Endothelial cell of umbilical vein (primary cell): Measurements from ENCODE around the gene OR2AE1. TPM values are rescaled to one million over a fixed set of nuclear protein-coding genes. Genes with fewer than 3 reads are reported as not detected.

Experiments used
- BruUV-seq: library from RNA; stranded (reverse); fragments of 400-500 nt; replicated peaks from 2 replicates; lab custom pipeline; 2021; lab: Mats Ljungman, UMichigan
- CTCF ChIA-PET: fragments of 300-600, 350-600 bp; sonication (Branson Sonifier 250); formaldehyde crosslinking; loops from one replicate; lab custom pipeline; 2021; ENCODE audit warnings: antibody characterized with exemption, inconsistent platforms; lab: Charles Lee
- POLR2A ChIA-PET: fragments of 300-600, 350-600 bp; sonication (Branson Sonifier 250); formaldehyde crosslinking; loops from one replicate; lab custom pipeline; 2021; ENCODE audit warnings: antibody characterized with exemption, inconsistent platforms; lab: Charles Lee
- DNase-seq: peaks from one replicate; pipeline ENCODE4 v3.0.0-alpha.2; 2011; ENCODE audit warnings: low read depth, low spot score
- FAIRE-seq: peaks from 2 replicates; lab custom pipeline; 2011; peaks lifted over from hg19 to GRCh38; lab: Jason Lieb, UNC
- H2AFZ ChIP-seq: 2 replicates; pipeline ENCODE4 v1.6.0; 2012; ENCODE audit warnings: low read depth, low read length, control low read depth, inconsistent platforms
- H3K27ac ChIP-seq: 2 replicates; pipeline ENCODE4 v1.5.1; 2011; ENCODE audit warnings: low read depth, mild to moderate bottlenecking, control low read depth, low read length, moderate library complexity; ENCODE audit not compliant: insufficient read depth
- H3K27me3 ChIP-seq, 2 experiments: 2 replicates each; pipeline versions ENCODE4 v1.6.0 to v1.6.1; 2011; ENCODE audit warnings: low read length in 2 of 2, mixed read lengths in 1 of 2; ENCODE audit not compliant: control insufficient read depth in 2 of 2, insufficient read depth in 2 of 2
- H3K36me3 ChIP-seq, 2 experiments: 2 replicates in 1 of 2; 3 replicates in 1 of 2; pipeline ENCODE4 v1.5.1; 2011; ENCODE audit warnings: low read length in 2 of 2, mild to moderate bottlenecking in 1 of 2, moderate library complexity in 1 of 2; ENCODE audit not compliant: control insufficient read depth in 2 of 2, insufficient read depth in 2 of 2; ENCODE audit errors: extremely low read depth in 1 of 2
- H3K4me1 ChIP-seq: 3 replicates; pipeline ENCODE4 v1.5.1; 2011; ENCODE audit warnings: mild to moderate bottlenecking, low read length; ENCODE audit not compliant: control insufficient read depth, insufficient read depth; ENCODE audit errors: extremely low read depth
- H3K4me2 ChIP-seq: 2 replicates; pipeline ENCODE4 v1.6.1; 2011; ENCODE audit warnings: low read length, control low read depth, mixed read lengths; ENCODE audit not compliant: insufficient read depth
- H3K4me3 ChIP-seq, 3 experiments: fragments of 200-600 bp in 1 of 3; sonication (generic), shearing (Covaris generic) in 1 of 3; replicated peaks in 1 of 3; 2 replicates each; pipeline ENCODE4 v1.5.1; 2011 to 2016; ENCODE audit warnings: control low read depth in 3 of 3, low read length in 3 of 3, mild to moderate bottlenecking in 2 of 3, inconsistent platforms in 1 of 3, low read depth in 1 of 3, moderate library complexity in 1 of 3; ENCODE audit not compliant: insufficient read depth in 1 of 3
- H3K79me2 ChIP-seq: 2 replicates; pipeline ENCODE4 v1.6.0; 2012; ENCODE audit warnings: low read length, inconsistent platforms; ENCODE audit not compliant: control insufficient read depth, insufficient read depth
- H3K9ac ChIP-seq: replicated peaks from 2 replicates; pipeline ENCODE3; 2011; ENCODE audit warnings: low read length, control low read depth; ENCODE audit not compliant: insufficient read depth; ENCODE audit errors: extremely low read depth
- H3K9me1 ChIP-seq: replicated peaks from 3 replicates; pipeline ENCODE4 v1.6.0; 2011; ENCODE audit warnings: mild to moderate bottlenecking, low read length; ENCODE audit not compliant: control insufficient read depth, insufficient read depth; ENCODE audit errors: extremely low read depth
- H3K9me3 ChIP-seq: replicated peaks from 2 replicates; pipeline ENCODE4 v1.5.1; 2012; ENCODE audit warnings: low read length, inconsistent platforms; ENCODE audit not compliant: control insufficient read depth, insufficient read depth
- H4K20me1 ChIP-seq: replicated peaks from 2 replicates; pipeline ENCODE3; 2011; ENCODE audit warnings: mild to moderate bottlenecking, low read length; ENCODE audit not compliant: control insufficient read depth, insufficient read depth; ENCODE audit errors: extremely low read depth
- EZH2 ChIP-seq: IDR thresholded peaks from 2 replicates; pipeline ENCODE4 v1.6.1; 2012; ENCODE audit warnings: borderline replicate concordance, low read depth, mild to moderate bottlenecking, moderate library complexity, low read length, inconsistent platforms; ENCODE audit not compliant: severe bottlenecking
- FOS ChIP-seq: IDR thresholded peaks from 2 replicates; pipeline ENCODE4 v1.6.1; 2011; ENCODE audit warnings: mild to moderate bottlenecking, low read length, moderate library complexity, borderline replicate concordance; ENCODE audit not compliant: insufficient read depth
- GATA2 ChIP-seq: IDR thresholded peaks from 2 replicates; pipeline ENCODE4 v1.7.0; 2011; ENCODE audit warnings: low read depth, mild to moderate bottlenecking, moderate library complexity, mixed read lengths, low read length; ENCODE audit not compliant: insufficient read length, insufficient read depth
- JUN ChIP-seq: IDR thresholded peaks from 2 replicates; pipeline ENCODE4 v1.6.1; 2011; ENCODE audit warnings: borderline replicate concordance, low read depth; ENCODE audit not compliant: insufficient read length, insufficient read depth
- MAX ChIP-seq: IDR thresholded peaks from 2 replicates; pipeline ENCODE4 v1.6.1; 2011; ENCODE audit not compliant: insufficient read depth, insufficient read length
- MYC ChIP-seq: IDR thresholded peaks from one replicate; pipeline ENCODE4 v1.6.1; 2011; ENCODE audit warnings: mild to moderate bottlenecking, low read depth, low read length
- POLR2A ChIP-seq: IDR thresholded peaks from 2 replicates; pipeline ENCODE4 v1.6.1; 2012; ENCODE audit warnings: low read depth, mild to moderate bottlenecking, control low read depth, low read length
- POLR2AphosphoS5 ChIP-seq: IDR thresholded peaks from 2 replicates; pipeline ENCODE4 v1.6.1; 2012; ENCODE audit warnings: low read depth, mild to moderate bottlenecking, control low read depth, low read length, moderate library complexity; ENCODE audit not compliant: insufficient read depth
- dilution Hi-C: fragments of 300-500 bp; cut with MboI; formaldehyde crosslinking; loops from one replicate; pipeline ENCODE4 v1.15.0; 2019; ENCODE audit warnings: low sequenced_read_pairs; ENCODE audit not compliant: extremely low pct_ligation_motif_present
- intact Hi-C: fragments of 100-400 bp; cut with micrococcal nuclease; formaldehyde crosslinking; loops from one replicate; pipeline ENCODE4 v1.10.0; 2022
- polyA plus RNA-seq, 4 experiments: library from polyadenylated mRNA; depleted of rRNA in 3 of 4; stranded (reverse) in 3 of 4; unstranded in 1 of 4; fragments of >200 nt; gene quantifications; 2 replicates each; pipeline versions ENCODE4 v1.2.1 to v1.2.3, GENCODE V29; 2011 to 2012; ENCODE audit warnings: missing spikeins in 1 of 4
- total RNA-seq: library from RNA; stranded (reverse); gene quantifications from 2 replicates; pipeline ENCODE4 v1.2.3, GENCODE V29; 2021
- TF ChIP-seq, protein P1 (sequence below), 2 donors: IDR thresholded peaks; 1 replicate in 1 of 2; 2 replicates in 1 of 2; pipeline ENCODE4 v1.5.1; 2011; ENCODE audit warnings: low read length in 2 of 2, mild to moderate bottlenecking in 2 of 2, moderate library complexity in 2 of 2, control low read depth in 1 of 2, inconsistent platforms in 1 of 2, low read depth in 1 of 2; ENCODE audit not compliant: insufficient read depth in 1 of 2; ENCODE audit errors: extremely low read depth in 1 of 2

OR2AE1 gene
- total and polyA plus RNA-seq, 2 donors (not counting 3 experiments of a cell fraction or from before 2014, with no cell fraction given) = 0.18 TPM; not detected in 1

DNA sequence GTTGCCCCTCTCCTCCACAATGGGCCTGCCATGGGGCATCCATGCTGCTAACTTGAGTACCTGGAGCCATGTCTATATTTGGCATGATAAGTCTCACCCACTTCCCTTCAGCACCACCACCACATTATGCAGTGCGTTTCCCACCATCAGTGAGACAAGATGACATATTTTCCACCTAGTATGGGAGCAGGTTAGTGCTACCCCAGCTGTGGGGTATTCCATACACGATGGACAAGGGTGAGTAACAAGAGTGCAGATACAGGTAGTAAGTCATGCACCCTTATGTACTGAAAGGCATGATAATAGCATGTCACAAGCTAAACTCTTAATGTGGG lies 21.2 kb upstream of the OR2AE1 start:
- Histone ChIP-seq H2AFZ (no peak overlapping the region), H3K36me3 (peaks cover 4 to 8% of the 10 kb centered on the region in 2 experiments), H3K4me1 (no peaks in the 10 kb centered on the region), H3K9me1 (no peaks in the 10 kb centered on the region), H3K4me3 (no peak overlapping the region), H3K27me3 (no peaks in the 10 kb centered on the region), H3K9me3 (no peaks in the 10 kb centered on the region), H3K79me2 (no peaks in the 10 kb centered on the region), H4K20me1 (no peaks in the 10 kb centered on the region), H3K4me2 (no peak overlapping the region), H3K9ac (no peak overlapping the region), H3K27ac (no peak overlapping the region)
- CTCF ChIA-PET = no interaction called here
- dilution Hi-C loops (no loop called here), intact Hi-C loops (no loop called here)
- TF ChIP-seq FOS = no peak
- no peak for TF ChIP-seq POLR2A
- no peak for TF ChIP-seq MYC
- no peak for TF ChIP-seq MAX
- no peak for TF ChIP-seq POLR2AphosphoS5
- TF ChIP-seq JUN = no peak
- no peak for TF ChIP-seq EZH2
- TF ChIP-seq GATA2 = no peak
- TF ChIP-seq, protein P1, sequence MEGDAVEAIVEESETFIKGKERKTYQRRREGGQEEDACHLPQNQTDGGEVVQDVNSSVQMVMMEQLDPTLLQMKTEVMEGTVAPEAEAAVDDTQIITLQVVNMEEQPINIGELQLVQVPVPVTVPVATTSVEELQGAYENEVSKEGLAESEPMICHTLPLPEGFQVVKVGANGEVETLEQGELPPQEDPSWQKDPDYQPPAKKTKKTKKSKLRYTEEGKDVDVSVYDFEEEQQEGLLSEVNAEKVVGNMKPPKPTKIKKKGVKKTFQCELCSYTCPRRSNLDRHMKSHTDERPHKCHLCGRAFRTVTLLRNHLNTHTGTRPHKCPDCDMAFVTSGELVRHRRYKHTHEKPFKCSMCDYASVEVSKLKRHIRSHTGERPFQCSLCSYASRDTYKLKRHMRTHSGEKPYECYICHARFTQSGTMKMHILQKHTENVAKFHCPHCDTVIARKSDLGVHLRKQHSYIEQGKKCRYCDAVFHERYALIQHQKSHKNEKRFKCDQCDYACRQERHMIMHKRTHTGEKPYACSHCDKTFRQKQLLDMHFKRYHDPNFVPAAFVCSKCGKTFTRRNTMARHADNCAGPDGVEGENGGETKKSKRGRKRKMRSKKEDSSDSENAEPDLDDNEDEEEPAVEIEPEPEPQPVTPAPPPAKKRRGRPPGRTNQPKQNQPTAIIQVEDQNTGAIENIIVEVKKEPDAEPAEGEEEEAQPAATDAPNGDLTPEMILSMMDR (IDR thresholded peaks at IDR 0.05; ENCODE audit: extremely low read depth in 1 of 2, insufficient read depth in 1 of 2, low read depth in 1 of 2, low read length in 2 of 2) = no peak
- no peak for DNase-seq
- POLR2A ChIA-PET = no interaction called here
- FAIRE-seq = no peak
- no TSS peak for BruUV-seq
